ENCODE results near the gene OR7D2. TPM values are rescaled to one million over a fixed set of nuclear protein-coding genes. Genes with fewer than 3 reads are reported as not detected.

The OR7D2 gene
- polyA plus RNA-seq, 2 of the 4 experiments (the other 2 are of a cell fraction), result 0.03 TPM; not detected in 1

DNA sequence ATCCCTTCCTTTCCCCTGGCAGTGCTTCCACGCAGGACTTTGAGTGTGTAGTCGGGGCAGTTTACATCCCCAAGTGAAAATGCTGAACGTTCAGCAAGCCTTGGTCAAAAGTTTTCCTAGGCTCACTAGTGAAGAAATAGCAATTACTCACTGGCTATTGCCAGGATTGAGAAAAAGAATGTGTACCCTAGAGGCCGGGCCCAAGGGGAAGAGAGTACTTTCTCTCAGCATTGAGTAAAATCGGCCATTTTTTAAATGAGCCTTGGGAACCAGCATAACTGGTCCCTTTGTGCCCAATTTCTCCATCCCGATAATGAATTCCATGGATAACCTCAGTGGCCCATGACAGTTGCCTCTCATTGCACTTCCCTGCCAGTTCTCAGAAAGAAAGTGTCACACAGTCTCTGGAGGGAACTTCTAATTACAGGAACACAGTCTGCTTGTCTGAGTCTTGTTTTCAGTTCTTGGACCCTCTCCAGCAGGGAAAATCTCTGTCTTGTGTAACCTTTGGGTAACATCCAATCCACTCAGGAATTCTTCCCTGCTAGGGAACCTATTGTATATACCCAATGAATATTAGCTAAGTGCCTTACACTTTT lies 7.3 kb upstream of the OR7D2 start:
- 33% methylated on average over 6 of the region's 6 CpGs for WGBS (ENCODE audit: missing lambda C conversion rate)
- Histone ChIP-seq H3K27ac (no peak overlapping the region), H3K4me1 (no peaks in the 10 kb centered on the region), H3K4me3 (no peak overlapping the region), H3K9me3 (peaks cover 13% of the 10 kb centered on the region; the same call in 2 of the 3 replicates), H3K4me2 (no peak overlapping the region)
- ATAC-seq (no peak), DNase-seq (ENCODE audit: low read depth in 1 of 2, low spot score in 1 of 2) (no peak), FAIRE-seq (no peak)
- ChIA-PET POLR2A (no interaction called here), CTCF (no interaction called here)
- TF ChIP-seq MAFK (IDR thresholded peaks at IDR 0.05; ENCODE audit: partially characterized antibody), result no peak
- TF ChIP-seq HDAC2 (IDR thresholded peaks at IDR 0.05), result no peak
- TF ChIP-seq ZFP36 (IDR thresholded peaks at IDR 0.05; ENCODE audit: borderline replicate concordance, partially characterized antibody), result no peak
- no peak for TF ChIP-seq PHF8 (IDR thresholded peaks at IDR 0.05; ENCODE audit: borderline replicate concordance, low read depth)
- no peak for TF ChIP-seq USF2 (IDR thresholded peaks at IDR 0.05)
- no peak for TF ChIP-seq RFX5 (IDR thresholded peaks at IDR 0.05)
- no peak for TF ChIP-seq POLR2A (IDR thresholded peaks at IDR 0.05; ENCODE audit: low read length)
- no peak for TF ChIP-seq ESRRA (IDR thresholded peaks at IDR 0.05; ENCODE audit: borderline replicate concordance, low read length)
- no peak for TF ChIP-seq MAZ (IDR thresholded peaks at IDR 0.05; ENCODE audit: borderline replicate concordance, low read depth, low read length)
- no peak for TF ChIP-seq EHMT2 (IDR thresholded peaks at IDR 0.05; ENCODE audit: low read depth)
- no peak for TF ChIP-seq ZSCAN20 (CRISPR knock-in tag; IDR thresholded peaks at IDR 0.05)
- no peak for TF ChIP-seq RAD21 (conservative IDR thresholded peaks at IDR 0.05 in 1 of 2, IDR thresholded peaks at IDR 0.05 in 1 of 2)
- TF ChIP-seq JUN (IDR thresholded peaks at IDR 0.05), result no peak
- no peak for TF ChIP-seq HEYL (CRISPR knock-in tag; IDR thresholded peaks at IDR 0.05)
- TF ChIP-seq E2F6 (IDR thresholded peaks at IDR 0.05; ENCODE audit: borderline replicate concordance, low read depth), result no peak

DNA sequence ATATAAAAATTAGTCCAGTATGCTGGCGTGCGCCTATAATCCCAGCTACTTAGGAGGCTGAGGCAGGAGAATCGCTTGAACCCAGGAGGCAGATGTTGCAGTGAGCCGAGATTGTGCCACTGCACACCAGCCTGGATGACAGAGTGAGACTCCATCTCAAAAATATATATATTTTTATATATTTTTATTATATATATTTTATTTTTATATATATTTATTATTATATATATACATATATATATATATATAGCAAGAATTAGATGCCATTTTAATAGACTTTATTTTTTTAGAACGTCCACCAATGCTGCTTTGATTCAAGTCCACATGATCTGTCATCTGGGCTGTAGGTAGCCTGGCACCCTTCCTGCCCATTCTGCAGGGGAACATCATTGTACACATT lies 3.5 kb upstream of the OR7D2 start:
- WGBS (ENCODE audit: missing lambda C conversion rate), result 40% methylated on average over 5 of the region's 5 CpGs
- H3K4me2 ChIP-seq, result no peak overlapping the region
- TF ChIP-seq MAX (IDR thresholded peaks at IDR 0.05) (no peak), CBX2 (IDR thresholded peaks at IDR 0.05; ENCODE audit: borderline replicate concordance, low read depth) (no peak)
- ATAC-seq, result no peak
- ChIA-PET CTCF (no interaction called here), POLR2A (no interaction called here)
- no peaks in the 10 kb centered on the region for H3K9me3 ChIP-seq
- H3K27ac ChIP-seq, result no peak overlapping the region
- no peak overlapping the region for H3K4me3 ChIP-seq
- no peaks in the 10 kb centered on the region for H3K4me1 ChIP-seq
- no peak for FAIRE-seq
- DNase-seq (ENCODE audit: low read depth in 1 of 2, low spot score in 1 of 2), result no peak

- Histone ChIP-seq H3K27ac (no peak overlapping the region), H3K4me2 (no peak overlapping the region), H3K9me3 (no peaks in the 10 kb centered on the region), H3K4me1 (no peaks in the 10 kb centered on the region), H3K4me3 (no peak overlapping the region)
- POLR2A ChIA-PET, result no interaction called here
- WGBS (ENCODE audit: missing lambda C conversion rate), result 65% methylated on average over 13 of the region's 17 CpGs
- CTCF ChIA-PET, result no interaction called here
- ATAC-seq (no peak), DNase-seq (ENCODE audit: low read depth in 1 of 2, low spot score in 1 of 2) (no peak), FAIRE-seq (no peak)
- no peak for TF ChIP-seq ESRRA (IDR thresholded peaks at IDR 0.05; ENCODE audit: borderline replicate concordance, low read length)
- TF ChIP-seq ELK1 (IDR thresholded peaks at IDR 0.05; ENCODE audit: low read depth, low read length), result no peak
- no peak for TF ChIP-seq MAX (IDR thresholded peaks at IDR 0.05)
- no peak for TF ChIP-seq EHF (CRISPR knock-in tag; IDR thresholded peaks at IDR 0.05)
- no peak for TF ChIP-seq NPAS2 (CRISPR knock-in tag; IDR thresholded peaks at IDR 0.05; ENCODE audit: borderline replicate concordance)
- TF ChIP-seq ZFP36 (IDR thresholded peaks at IDR 0.05; ENCODE audit: borderline replicate concordance, partially characterized antibody), result no peak
- TF ChIP-seq CEBPB (IDR thresholded peaks at IDR 0.05), result no peak
- TF ChIP-seq, protein P1, sequence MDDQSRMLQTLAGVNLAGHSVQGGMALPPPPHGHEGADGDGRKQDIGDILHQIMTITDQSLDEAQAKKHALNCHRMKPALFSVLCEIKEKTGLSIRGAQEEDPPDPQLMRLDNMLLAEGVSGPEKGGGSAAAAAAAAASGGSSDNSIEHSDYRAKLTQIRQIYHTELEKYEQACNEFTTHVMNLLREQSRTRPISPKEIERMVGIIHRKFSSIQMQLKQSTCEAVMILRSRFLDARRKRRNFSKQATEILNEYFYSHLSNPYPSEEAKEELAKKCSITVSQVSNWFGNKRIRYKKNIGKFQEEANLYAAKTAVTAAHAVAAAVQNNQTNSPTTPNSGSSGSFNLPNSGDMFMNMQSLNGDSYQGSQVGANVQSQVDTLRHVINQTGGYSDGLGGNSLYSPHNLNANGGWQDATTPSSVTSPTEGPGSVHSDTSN (IDR thresholded peaks at IDR 0.05), result no peak
- TF ChIP-seq EP300 (IDR thresholded peaks at IDR 0.05), result no peak
- no peak for TF ChIP-seq KDM5A (IDR thresholded peaks at IDR 0.05)
These were observed 4.2 kb downstream of the OR7D2 start for GRCh38 chr19:9183000-9183399.

Measured in A549 (cell line).